Measurements from ENCODE around the gene ZNF670.

- TF ChIP-seq CTCF (IDR thresholded peaks at IDR 0.05) (no peak), POLR2AphosphoS5 (IDR thresholded peaks at IDR 0.05; ENCODE audit: insufficient read depth in 1 of 2, low read depth in 1 of 2) (no peak), POLR2A (IDR thresholded peaks at IDR 0.05) (no peak)
These were observed 36.5 kb upstream of the ZNF670 start for GRCh38 chr1:247115141-247115510.

Measured in vagina (tissue), 2 donors.